Measurements from ENCODE around the gene TBC1D22A.

Gene TBC1D22A

GRCh38 chr22:47065756-47066615, 303.5 kb downstream of the TBC1D22A start:
- no peak for DNase-seq
- ATAC-seq (replicated peaks) = no peak
- Mint-ChIP-seq H3K36me3 (peaks cover 41 to 50% of the 10 kb centered on the region in 2 donors), H3K4me3 (no peak overlapping the region), H3K27me3 (no peaks in the 10 kb centered on the region), H3K9me3 (no peaks in the 10 kb centered on the region), H3K27ac (no peak overlapping the region), H3K4me1 (peaks cover 13 to 31% of the 10 kb centered on the region in 2 donors)

GRCh38 chr22:47066616-47066905, 304.1 kb downstream of the TBC1D22A start:
- peaks cover 39 to 48% of the 10 kb centered on the region in 2 donors for H3K36me3 Mint-ChIP-seq
- H3K4me1 Mint-ChIP-seq = peaks cover 16 to 31% of the 10 kb centered on the region in 2 donors
- ATAC-seq (replicated peaks) (no peak), DNase-seq (no peak)
- no peak overlapping the region for H3K27ac Mint-ChIP-seq
- no peaks in the 10 kb centered on the region for H3K27me3 Mint-ChIP-seq
- no peaks in the 10 kb centered on the region for H3K9me3 Mint-ChIP-seq
- no peak overlapping the region for H3K4me3 Mint-ChIP-seq

GRCh38 chr22:47067321-47067890, 305.0 kb downstream of the TBC1D22A start:
- Mint-ChIP-seq H3K9me3 (no peaks in the 10 kb centered on the region), H3K27me3 (no peaks in the 10 kb centered on the region), H3K36me3 (peaks cover 42 to 52% of the 10 kb centered on the region in 2 donors), H3K4me3 (no peak overlapping the region), H3K4me1 (peaks cover 20 to 35% of the 10 kb centered on the region in 2 donors), H3K27ac (no peak overlapping the region)
- ATAC-seq (replicated peaks) (no peak), DNase-seq (no peak)

- Mint-ChIP-seq H3K4me3 (no peak overlapping the region), H3K27me3 (no peaks in the 10 kb centered on the region), H3K4me1 (peaks cover 20 to 35% of the 10 kb centered on the region in 2 donors), H3K9me3 (no peaks in the 10 kb centered on the region), H3K27ac (no peak overlapping the region), H3K36me3 (peaks cover 45 to 53% of the 10 kb centered on the region in 2 donors)
- no peak for DNase-seq
- no peak for ATAC-seq (replicated peaks)
These were observed 305.6 kb downstream of the TBC1D22A start for GRCh38 chr22:47067911-47068625.

- H3K27ac Mint-ChIP-seq = no peak overlapping the region
- H3K9me3 Mint-ChIP-seq = no peaks in the 10 kb centered on the region
- no peaks in the 10 kb centered on the region for H3K27me3 Mint-ChIP-seq
- H3K4me3 Mint-ChIP-seq = no peak overlapping the region
- H3K4me1 Mint-ChIP-seq = peaks cover 20 to 35% of the 10 kb centered on the region in 2 donors
- ATAC-seq (replicated peaks) (no peak), DNase-seq (no peak)
- peaks cover 46 to 53% of the 10 kb centered on the region in 2 donors for H3K36me3 Mint-ChIP-seq
These were observed 306.2 kb downstream of the TBC1D22A start for GRCh38 chr22:47068626-47068996.

GRCh38 chr22:47069270-47069669, 306.8 kb downstream of the TBC1D22A start:
- DNase-seq (no peak), ATAC-seq (replicated peaks) (no peak)
- Mint-ChIP-seq H3K36me3 (peaks cover 46 to 53% of the 10 kb centered on the region in 2 donors), H3K9me3 (no peaks in the 10 kb centered on the region), H3K27ac (peak overlapping the region; percentile 48), H3K4me1 (peaks cover 18 to 28% of the 10 kb centered on the region in 2 donors), H3K27me3 (no peaks in the 10 kb centered on the region), H3K4me3 (peak overlapping the region in 1 of 2 donors; percentile 16)

GRCh38 chr22:47071078-47071806, 308.8 kb downstream of the TBC1D22A start:
- Mint-ChIP-seq H3K27ac (no peak overlapping the region), H3K4me1 (peaks cover 18 to 26% of the 10 kb centered on the region in 2 donors), H3K36me3 (peaks cover 53 to 64% of the 10 kb centered on the region in 2 donors), H3K9me3 (peaks cover 4 to 9% of the 10 kb centered on the region in 2 donors), H3K27me3 (no peaks in the 10 kb centered on the region), H3K4me3 (no peak overlapping the region)
- ATAC-seq (replicated peaks) (no peak), DNase-seq (no peak)

- DNase-seq (no peak), ATAC-seq (replicated peaks) (no peak)
- Mint-ChIP-seq H3K27me3 (no peaks in the 10 kb centered on the region), H3K4me3 (no peak overlapping the region), H3K36me3 (peaks cover 58 to 70% of the 10 kb centered on the region in 2 donors), H3K27ac (no peak overlapping the region), H3K4me1 (peaks cover 18 to 26% of the 10 kb centered on the region in 2 donors), H3K9me3 (peaks cover 8 to 13% of the 10 kb centered on the region in 2 donors)
These were observed 309.6 kb downstream of the TBC1D22A start for GRCh38 chr22:47071807-47072641.

GRCh38 chr22:47072642-47072967, 310.2 kb downstream of the TBC1D22A start:
- H3K4me3 Mint-ChIP-seq = no peak overlapping the region
- DNase-seq (no peak), ATAC-seq (replicated peaks) (no peak)
- H3K27me3 Mint-ChIP-seq = no peaks in the 10 kb centered on the region
- H3K4me1 Mint-ChIP-seq = peaks cover 18 to 26% of the 10 kb centered on the region in 2 donors
- H3K27ac Mint-ChIP-seq = no peak overlapping the region
- H3K36me3 Mint-ChIP-seq = peaks cover 62 to 72% of the 10 kb centered on the region in 2 donors
- peaks cover 8 to 13% of the 10 kb centered on the region in 2 donors for H3K9me3 Mint-ChIP-seq

- Mint-ChIP-seq H3K4me3 (no peak overlapping the region), H3K27ac (no peak overlapping the region), H3K36me3 (peaks cover 66 to 71% of the 10 kb centered on the region in 2 donors), H3K4me1 (peaks cover 18 to 29% of the 10 kb centered on the region in 2 donors), H3K9me3 (peaks cover 8 to 13% of the 10 kb centered on the region in 2 donors), H3K27me3 (no peaks in the 10 kb centered on the region)
- DNase-seq (no peak), ATAC-seq (replicated peaks) (no peak)
These were observed 310.6 kb downstream of the TBC1D22A start for GRCh38 chr22:47073075-47073474.

GRCh38 chr22:47074105-47074504, 311.7 kb downstream of the TBC1D22A start:
- DNase-seq = no peak
- peaks cover 10 to 13% of the 10 kb centered on the region in 2 donors for H3K9me3 Mint-ChIP-seq
- H3K4me1 Mint-ChIP-seq = peaks cover 18 to 40% of the 10 kb centered on the region in 2 donors
- no peak for ATAC-seq (replicated peaks)
- no peak overlapping the region for H3K4me3 Mint-ChIP-seq
- peaks cover 72 to 80% of the 10 kb centered on the region in 2 donors for H3K36me3 Mint-ChIP-seq
- no peak overlapping the region for H3K27ac Mint-ChIP-seq
- H3K27me3 Mint-ChIP-seq = no peaks in the 10 kb centered on the region

GRCh38 chr22:47075568-47075967, 313.1 kb downstream of the TBC1D22A start:
- Mint-ChIP-seq H3K4me3 (no peak overlapping the region), H3K27me3 (no peaks in the 10 kb centered on the region), H3K27ac (no peak overlapping the region), H3K9me3 (peaks cover 12 to 15% of the 10 kb centered on the region in 2 donors), H3K4me1 (peaks cover 9 to 30% of the 10 kb centered on the region in 2 donors), H3K36me3 (peaks cover 72 to 87% of the 10 kb centered on the region in 2 donors)
- ATAC-seq (replicated peaks) (no peak), DNase-seq (no peak)

- H3K9me3 Mint-ChIP-seq = peaks cover 12 to 17% of the 10 kb centered on the region in 2 donors
- no peak for ATAC-seq (replicated peaks)
- H3K36me3 Mint-ChIP-seq = peaks cover 70 to 87% of the 10 kb centered on the region in 2 donors
- no peak overlapping the region for H3K4me3 Mint-ChIP-seq
- no peak overlapping the region for H3K27ac Mint-ChIP-seq
- H3K27me3 Mint-ChIP-seq = no peaks in the 10 kb centered on the region
- H3K4me1 Mint-ChIP-seq = peaks cover 4 to 19% of the 10 kb centered on the region in 2 donors
- DNase-seq = no peak
These were observed 314.3 kb downstream of the TBC1D22A start for GRCh38 chr22:47076758-47077157.
